NCI-H2107 treated with DMSO at 0.1 percent for 48 hours (cell line): ENCODE results near the gene CERKL.
"Not testable (repeated sequence)": the region's sequence is repeated elsewhere in the genome, so short reads cannot be mapped to it uniquely, and the experiment has no call there.

Experiments
- DNase-seq: peaks from one replicate; lab custom pipeline; 2025; ENCODE audit not compliant: unreplicated experiment; lab: John Stamatoyannopoulos, UW

The CERKL gene, protein sequence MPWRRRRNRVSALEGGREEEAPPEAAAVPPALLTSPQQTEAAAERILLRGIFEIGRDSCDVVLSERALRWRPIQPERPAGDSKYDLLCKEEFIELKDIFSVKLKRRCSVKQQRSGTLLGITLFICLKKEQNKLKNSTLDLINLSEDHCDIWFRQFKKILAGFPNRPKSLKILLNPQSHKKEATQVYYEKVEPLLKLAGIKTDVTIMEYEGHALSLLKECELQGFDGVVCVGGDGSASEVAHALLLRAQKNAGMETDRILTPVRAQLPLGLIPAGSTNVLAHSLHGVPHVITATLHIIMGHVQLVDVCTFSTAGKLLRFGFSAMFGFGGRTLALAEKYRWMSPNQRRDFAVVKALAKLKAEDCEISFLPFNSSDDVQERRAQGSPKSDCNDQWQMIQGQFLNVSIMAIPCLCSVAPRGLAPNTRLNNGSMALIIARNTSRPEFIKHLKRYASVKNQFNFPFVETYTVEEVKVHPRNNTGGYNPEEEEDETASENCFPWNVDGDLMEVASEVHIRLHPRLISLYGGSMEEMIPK

DNA sequence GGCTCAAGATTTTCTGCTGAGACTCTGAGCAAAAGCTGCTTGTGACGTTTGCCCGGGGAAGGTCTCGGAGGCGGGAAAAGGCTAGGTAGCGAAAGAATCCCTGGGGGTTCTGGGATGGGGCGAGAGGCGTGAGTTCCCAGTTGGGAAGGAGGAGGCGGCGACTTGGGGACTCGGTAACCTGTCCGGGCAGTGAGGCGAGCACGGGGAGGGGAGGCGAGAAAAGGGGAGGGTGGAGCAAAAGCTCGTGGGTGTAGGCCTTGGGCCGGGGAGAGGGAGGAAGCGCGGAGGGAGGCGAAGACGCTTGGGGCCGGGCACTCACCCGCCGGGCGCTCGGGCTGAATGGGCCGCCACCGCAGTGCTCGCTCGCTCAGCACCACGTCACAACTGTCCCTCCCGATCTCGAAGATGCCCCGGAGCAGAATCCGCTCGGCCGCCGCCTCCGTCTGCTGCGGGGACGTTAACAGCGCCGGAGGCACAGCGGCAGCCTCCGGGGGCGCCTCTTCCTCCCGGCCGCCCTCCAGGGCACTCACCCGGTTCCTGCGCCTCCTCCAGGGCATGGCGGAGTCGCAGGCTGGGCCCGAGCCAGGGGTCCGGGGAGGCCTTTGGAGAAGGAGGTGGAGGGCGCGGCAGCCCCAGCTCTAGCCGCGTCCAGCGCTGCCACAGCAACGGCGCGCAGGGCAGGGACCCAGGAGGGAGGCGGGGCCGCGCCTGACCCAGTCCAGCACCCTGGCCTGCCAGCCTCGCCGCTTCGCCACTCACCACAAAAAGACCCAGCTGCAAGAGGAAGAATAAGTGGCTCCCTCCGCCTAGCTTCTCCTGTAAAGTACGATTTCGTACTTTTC is at the start of gene CERKL:
CERKL (minus strand) TSS at position 656 of the 842 bp plus-strand sequence; CDS start at position 557, 99 bp downstream.
- no peak for DNase-seq

DNA sequence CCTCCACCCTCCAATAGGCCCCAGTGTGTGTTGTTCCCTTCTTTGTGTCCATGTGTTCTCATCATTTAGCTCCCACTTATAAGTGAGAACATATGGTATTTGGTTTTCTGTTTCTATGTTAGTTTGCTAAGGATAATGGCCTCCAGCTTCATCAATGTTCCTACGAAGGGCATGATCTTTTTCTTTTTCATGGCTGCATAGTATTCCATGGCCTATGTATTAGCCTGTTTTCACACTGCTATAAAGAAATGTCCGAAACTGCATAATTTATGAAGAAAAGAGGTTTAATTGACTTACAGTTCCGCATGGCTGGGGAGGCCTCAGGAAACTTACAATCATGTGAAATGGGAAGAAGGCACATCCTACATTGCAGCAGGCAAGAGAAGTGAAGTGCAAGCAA is 45.6 kb upstream of the CERKL start:
- not testable (repeated sequence) for DNase-seq

DNA sequence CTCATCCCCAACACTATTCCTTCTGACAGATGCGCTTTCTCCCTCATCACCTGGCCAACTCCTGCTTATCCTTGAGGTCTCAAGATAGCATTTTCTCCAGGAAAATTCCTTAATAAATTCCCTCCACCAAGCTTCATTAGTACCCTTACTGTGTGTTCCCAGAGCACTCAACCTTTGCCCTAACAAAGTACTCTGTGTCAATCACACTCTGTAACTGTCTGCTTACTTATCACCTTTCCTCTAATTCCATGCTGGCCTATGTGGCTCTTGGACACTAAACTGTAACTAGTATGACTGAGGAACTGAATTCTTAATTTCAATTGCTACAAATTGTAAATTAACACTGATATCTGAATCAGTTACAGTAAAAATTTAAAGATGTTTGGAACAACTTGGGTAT is 41.3 kb upstream of the CERKL start:
- no peak for DNase-seq

DNA sequence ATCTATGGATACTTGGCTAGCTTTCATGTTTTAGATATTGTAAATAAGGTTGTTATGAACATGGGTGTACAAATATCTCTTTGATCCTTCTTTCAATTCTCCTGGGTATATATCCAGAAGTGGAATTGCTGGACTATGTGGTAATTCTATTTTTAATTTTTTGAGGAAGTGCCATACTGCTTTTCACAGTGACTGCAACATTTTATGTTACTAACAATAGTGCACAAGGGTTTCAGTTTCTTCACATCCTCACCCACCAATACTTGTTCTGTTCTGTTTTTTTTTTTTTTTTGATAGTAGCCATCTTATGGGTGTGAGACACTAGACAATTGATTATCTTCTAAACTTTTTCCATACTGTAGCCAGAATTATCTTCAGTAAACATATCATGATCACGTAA is 40.7 kb upstream of the CERKL start:
- DNase-seq: no peak

DNA sequence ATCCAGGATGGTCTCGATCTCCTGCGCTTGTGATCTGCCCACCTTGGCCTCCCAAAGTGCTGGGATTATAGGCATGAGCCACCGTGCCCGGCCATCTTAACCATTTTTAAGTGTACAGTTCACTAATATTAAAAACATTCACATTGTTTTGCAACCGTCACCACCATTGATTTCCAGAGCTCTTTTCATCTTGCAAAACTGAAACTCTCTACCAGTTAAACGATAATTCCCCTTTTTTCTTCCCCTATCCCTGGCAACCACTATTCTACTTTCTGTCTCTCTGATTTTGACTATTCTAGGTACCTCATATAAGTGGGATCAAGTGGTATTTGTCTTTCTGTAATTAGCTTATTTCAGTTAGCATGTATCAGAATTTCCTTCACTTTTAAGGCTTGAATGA is 40.2 kb upstream of the CERKL start:
- no peak for DNase-seq

DNA sequence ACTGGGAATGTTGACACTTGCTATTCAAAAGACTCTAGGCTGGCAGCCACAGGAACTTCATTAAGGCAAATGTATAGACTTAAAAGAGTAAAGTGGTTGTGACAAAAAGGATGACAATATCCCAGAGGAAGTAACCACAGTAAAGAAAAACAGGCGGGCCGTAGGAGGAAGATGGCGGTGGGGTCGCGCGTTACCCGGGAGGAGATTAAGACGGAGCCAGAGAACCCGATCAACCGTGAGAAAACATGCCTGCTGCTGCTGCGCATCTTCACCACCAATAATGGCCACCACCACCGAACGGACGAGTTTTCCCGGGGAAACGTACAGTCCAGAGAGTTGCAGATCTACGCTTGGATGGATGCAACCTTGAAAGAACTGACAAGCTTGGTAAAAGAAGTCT is 37.4 kb upstream of the CERKL start:
- no peak for DNase-seq

DNA sequence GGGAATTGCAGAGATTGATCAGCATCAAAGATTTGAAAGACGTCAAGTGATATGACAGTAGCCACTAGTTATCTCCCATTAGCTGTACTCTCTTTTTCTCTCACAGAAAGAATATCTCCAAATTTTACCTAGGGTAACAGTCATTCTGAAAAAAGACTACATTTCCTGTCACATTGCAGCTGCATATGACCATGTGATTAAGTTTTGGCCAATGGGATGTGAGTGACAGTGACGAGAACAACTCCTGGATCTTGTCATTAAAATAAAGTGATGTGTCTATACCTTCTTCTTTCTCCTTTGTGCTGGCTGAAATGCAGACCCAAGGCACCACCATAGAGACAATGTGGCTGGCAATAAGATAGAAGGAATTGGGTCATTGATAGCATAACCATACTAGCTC is 34.0 kb upstream of the CERKL start:
- DNase-seq: no peak

DNA sequence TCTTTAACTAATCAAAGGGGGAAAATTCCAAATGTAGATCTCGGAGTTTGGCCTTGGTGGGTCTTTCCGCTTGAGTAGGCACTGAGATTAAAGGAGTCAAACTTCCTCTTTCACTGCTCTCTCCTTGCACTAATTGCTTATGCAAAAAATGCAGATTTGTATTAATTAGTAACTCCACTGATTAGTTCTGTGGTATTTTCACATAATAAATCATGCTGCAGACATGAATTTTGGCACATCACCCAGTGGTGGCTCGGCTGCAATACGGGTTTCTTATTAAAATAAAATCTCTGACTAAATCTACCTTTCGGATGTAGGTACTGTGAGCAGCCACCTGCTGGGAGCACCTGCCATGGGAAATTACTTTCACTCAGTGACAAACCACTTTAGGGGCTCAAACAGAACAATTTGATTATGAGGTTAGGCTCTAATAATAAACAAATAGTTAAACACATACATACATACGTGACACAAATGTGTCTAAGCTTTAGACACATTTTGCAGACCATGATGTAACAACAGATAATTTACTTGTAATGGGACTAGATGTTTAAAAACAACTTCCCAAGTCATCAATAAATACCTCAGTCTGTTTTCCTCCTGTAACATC is 29.8 kb upstream of the CERKL start:
- DNase-seq: peak; percentile 58

DNA sequence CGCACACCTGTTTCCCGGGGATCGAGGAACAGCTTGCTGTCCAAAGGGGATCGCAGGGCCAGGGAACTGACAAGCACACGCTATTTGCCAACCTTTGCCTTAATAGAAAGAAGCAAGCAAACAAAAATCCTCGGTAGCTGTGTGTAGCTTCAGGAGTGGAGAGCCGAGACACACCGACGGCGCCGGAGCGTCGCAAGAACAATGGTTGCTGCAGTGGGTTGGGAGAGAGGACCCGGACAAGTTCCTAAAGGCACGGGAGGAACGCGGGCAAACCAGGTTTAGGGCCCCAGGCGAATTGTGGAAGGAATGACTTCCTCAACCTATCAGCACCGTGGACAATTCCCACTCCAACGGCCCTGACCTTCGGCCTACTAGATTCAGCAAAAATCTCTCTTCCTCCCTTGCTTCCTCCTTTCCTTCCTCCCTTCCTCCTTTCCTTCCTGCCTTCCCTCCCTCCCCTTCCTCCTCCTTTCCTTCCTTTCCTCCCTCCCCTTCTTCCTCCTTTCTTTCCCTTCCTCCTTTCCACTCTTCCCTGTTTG is 28.3 kb upstream of the CERKL start:
- DNase-seq: no peak

DNA sequence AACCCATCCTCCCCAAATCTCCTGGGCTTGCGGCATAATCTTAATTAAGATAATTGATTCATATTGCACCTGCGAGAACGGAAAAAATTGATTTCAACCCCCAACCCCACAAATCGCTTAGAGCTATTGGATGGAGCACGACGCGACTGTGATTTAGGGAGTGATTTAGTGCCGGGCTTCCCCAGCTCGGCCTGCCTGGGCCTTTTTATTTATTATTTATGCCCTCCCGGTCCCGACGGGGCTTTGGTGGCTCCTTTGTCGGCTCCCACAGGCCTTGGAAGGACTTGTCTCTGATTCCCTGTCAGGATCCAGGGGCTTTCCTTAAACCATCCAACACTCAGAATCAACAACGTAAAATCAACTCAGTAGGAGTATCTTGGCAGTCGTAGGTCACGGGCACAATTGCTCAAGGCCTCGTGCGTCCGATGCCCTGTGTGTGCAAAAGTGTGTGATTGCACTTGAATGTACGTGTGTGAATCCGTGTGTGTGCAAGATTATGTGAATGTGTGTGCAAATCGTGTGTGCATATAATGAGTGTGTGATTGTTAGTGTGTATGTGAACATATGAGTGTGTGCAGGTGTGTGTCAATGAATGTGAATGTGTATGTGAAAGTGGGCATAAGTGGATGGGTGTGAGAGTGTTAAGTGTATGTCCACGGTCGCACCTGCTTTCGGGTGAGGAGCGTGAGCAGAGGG is 27.7 kb upstream of the CERKL start:
- DNase-seq: no peak

DNA sequence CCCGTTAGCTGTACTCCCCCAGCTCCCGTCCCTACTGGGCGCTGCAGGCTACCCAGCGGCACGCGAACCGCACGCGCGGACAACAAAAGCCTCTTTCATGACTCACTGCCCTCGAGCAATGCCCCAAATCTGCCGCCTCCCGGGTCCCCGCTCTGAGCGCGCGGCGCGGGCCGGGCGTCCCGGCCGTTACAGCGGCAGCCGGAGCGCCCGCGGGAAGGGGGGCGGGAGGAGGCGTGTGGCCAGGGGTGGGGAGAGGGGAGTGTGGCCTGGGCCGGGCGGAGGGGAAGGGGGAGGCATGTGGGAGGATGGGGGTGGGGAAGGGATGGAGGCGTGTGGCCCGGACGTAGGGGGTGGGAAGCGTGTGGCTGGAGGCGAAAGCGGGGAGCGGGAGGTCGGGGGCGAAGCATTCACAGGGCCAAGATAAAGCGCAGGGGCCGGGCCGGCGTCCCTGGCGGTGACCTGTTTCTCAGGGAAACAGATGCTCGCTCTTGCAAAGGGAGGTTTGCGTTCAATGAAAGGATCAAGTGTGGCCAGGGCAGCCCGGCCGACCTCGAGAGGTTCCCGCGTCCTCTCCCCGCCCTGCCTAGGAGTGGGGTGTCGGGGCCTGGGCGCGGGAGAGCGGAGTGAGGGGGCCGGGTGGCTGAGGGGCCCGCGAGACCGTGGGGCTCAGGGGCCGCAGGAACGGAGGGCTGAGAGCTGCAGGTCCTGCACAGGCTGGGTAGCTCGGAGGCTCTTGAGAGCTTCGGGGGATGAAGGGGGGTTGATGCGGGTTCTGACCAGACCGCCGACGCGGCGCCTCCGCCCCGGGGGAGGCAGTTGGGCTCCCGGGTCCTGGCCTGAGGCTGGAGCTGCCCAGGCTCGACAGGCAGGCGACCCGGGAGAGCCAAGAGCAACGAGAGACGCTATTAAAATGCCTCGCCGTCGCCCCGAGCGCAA is 26.9 kb upstream of the CERKL start:
- no peak for DNase-seq

DNA sequence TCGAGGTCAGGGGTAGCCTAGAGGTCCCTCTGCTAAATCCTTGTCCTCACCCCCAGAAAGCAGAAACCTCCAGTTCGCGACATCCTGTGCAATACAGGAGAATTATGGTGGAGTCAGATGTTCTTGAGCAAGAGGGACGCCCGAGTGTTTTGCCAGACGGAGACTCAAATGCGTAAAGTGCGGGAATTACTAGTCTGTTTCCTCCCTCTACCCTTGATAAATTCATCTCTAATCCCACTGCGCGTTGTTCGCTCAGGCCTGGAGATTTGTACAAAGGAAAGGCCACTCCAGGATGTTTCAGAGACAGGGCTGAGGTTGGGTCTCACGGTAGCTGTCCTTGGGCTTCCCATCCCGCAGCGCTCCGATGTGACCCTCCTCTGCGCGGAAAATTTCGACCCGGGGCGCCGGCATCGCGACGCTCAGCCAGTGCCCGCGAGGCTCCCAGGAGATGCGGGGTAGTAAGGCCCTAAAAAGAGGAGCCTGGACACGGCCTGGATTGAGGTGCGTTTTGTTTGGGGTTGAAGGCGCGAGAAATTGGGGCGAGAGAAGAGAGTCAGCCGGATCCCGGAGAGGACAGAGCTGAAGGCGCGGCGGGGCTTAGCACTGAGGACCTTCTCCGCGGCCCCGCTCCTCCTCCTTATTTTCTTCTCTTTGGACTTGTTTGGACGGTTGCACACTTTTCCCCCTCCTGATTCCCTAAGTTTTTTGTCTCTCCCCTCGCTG is 26.1 kb upstream of the CERKL start:
- DNase-seq: no peak

DNA sequence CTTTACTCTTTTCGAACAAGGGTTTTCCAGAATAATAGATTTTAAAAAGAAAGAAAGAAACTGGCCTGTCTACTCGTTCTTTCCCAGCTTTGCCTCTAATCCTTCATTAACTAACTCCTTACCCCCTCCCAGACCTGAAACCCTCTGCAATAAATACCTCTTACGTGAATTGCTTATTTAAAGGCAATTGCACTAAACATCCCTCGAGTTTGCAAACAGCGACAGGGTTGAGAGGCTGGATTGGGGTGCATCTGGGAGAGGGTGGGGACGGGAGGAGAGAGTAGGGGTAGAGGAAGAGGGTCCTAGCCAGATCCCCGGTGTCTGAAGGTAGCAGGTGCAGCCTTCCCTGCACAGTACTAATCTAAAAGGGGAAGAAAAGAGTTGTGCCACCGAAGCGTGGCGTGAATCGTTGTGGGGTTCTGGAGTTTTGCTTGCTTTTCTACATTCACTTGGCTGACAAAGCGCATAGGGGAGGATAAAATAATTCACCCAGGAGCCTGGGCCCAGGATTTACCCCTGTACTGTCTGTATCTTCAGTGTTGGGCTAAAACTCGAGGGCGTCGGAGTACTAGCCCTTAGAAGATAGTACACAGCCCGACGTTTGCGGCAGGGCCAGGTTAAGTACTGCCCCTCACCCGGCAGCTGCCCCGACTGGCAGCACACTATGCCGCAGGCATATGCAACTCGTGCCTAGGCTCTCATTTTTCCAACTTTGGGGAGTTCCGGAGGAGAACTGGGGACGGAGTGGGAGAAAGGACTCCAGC is 25.3 kb upstream of the CERKL start:
- DNase-seq: no peak

DNA sequence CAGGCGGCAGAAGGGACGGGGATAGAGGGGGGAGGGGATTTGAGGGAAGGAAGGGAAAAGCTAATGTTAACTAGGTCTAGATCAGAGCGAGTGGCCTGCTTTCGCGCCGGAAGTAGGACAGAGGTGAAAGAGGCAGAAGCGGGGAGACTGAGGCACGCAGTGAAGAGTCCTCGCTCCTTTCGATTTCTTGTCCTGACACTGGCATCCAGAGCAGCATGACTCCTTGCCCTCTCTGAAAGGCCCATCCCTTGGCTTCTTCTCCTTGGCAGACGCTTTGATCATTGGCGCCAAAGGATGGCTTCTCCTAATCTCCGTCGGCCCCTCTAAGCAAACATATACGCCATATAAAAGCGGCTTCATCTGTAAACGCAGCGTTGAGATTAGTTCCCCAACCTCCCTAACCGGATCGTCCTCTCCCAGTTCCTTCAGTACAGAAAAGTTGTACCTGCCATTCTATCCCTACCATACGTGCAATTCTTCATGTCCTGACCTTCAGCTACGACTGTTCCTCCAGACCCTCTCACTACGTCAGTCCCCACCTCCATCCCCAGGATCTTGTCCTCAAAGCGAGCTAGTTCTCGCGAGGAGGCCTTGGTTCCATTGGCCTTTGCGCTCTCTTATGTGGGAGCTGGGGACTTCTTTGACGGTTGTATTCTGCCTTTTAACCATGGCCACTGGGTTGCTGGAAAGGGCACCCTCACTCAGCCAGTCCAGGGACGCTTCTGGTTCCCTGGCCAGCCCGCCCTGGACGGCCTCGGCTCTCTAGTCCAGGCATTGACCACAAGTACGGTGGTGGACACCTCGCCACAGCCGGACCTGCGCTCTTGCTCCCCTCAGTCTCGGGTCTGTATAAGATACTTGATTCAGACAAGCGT is 24.3 kb upstream of the CERKL start:
- DNase-seq: no peak

DNA sequence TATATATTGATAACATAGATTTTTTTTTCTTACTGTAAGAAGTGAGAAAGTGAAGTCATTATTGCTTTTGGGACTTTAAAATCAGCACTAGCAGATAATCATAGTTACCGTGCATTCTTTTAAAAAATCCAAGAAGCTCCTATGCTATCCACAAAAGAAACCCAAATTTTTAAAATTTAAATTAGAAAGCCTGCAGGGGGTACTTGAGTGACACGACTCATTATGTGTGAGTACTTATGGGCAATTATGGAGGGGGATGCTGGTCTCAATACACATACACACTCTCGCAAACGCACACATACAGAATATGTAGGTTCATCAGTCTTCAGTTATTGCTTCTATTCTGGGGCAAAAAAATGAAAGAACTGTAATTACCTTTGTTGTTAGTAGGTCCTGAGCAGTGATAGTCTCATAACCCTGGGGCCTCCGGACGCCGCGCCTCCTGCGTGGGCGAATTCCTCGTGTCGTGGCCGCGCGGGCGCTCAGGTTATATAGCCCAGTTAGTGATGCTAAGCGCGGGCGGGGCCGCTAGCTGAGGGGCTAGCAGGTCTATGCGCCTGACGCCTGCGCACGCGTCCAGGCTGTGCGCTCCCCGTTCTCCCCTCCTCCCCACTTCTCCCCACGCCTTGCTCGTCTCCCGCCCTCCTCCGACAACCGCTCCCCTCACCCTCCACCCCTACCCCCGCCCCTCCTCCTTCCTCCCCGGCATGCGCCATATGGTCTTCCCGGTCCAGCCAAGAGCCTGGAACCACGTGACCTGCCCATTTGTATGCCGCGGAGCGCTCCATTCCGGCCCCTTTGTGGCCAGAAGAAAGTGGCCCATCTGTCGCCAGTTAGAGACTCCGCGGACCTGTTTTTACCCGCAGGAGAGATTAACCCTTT is 23.4 kb upstream of the CERKL start, which contains the start of gene NEUROD1:
NEUROD1 (minus strand) TSS at position 463 of the 882 bp plus-strand sequence. CDS start 1,657 bp downstream, outside the sequence.
- DNase-seq: no peak

DNA sequence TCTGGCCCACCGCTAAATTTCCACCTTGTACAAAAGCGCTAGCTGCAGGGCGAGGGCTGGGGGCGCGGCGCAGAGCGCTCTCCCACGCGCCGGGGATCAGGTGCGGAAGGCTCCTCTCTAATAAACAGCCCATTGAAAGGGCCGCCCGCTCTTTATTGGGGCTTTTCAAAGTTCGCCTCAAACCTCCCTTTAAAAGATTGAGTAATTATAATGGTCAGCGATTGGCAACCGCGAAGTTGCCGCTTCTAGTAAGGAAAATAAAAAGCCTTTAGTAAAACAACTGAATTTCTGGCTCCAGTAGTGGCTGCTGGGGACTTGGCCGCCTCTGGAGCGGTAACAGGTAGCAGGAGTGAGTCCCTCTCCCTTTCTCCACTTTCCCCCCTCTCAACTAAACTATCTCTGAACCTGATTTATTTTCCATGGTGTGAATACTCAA is 22.7 kb upstream of the CERKL start:
- DNase-seq: no peak
